Measurements from ENCODE around the gene PRKCD. TPM values are rescaled to one million over a fixed set of nuclear protein-coding genes. Genes with fewer than 3 reads are reported as not detected.

PRKCD gene
- total RNA-seq, 2 experiments from 2014 or later: 13.3 to 108 TPM

- ChIA-PET CTCF (ENCODE audit: unreplicated experiment) (no interaction called here), POLR2A (interaction anchor here (0.6 kb wide), 1 partner anchor 19 kb away, joined by 6 read pairs; no protein-coding TSS in a partner anchor)
- intact Hi-C loops (cut with micrococcal nuclease; ENCODE audit: unreplicated experiment): no loop called here
- peaks cover 11% of the 10 kb centered on the region for H3K4me1 ChIP-seq (ENCODE audit: insufficient read depth, low read length, poor library complexity, severe bottlenecking)
- no peaks in the 10 kb centered on the region for H3K9me2 ChIP-seq (ENCODE audit: insufficient read depth, low read length)
- H3K4me3 ChIP-seq (ENCODE audit: low read depth, low read length, poor library complexity, severe bottlenecking): no peak overlapping the region
- no TSS peak for BruUV-seq (replicated peaks)
- peak; percentile 55 for DNase-seq (ENCODE audit: low spot score)
- H2AFZ ChIP-seq (ENCODE audit: low read length): no peak overlapping the region
- no peak overlapping the region for H3K27ac ChIP-seq (ENCODE audit: low read depth, low read length, poor library complexity, severe bottlenecking)
- H3K4me2 ChIP-seq (ENCODE audit: low read length): peak overlapping the region; percentile 37
- no peaks in the 10 kb centered on the region for H3K9me3 ChIP-seq (ENCODE audit: low read length)
- H4K20me1 ChIP-seq (ENCODE audit: insufficient read depth, low read length): no peaks in the 10 kb centered on the region
- TF ChIP-seq CTCF (conservative IDR thresholded peaks at IDR 0.05; ENCODE audit: low read length) (no peak), EZH2phosphoT487 (IDR thresholded peaks at IDR 0.05; ENCODE audit: borderline replicate concordance, low read depth, low read length) (no peak)
- 0 out of 2 replicates have a peak, but pooled peaks cover 3% of the 10 kb centered on the region for H3K79me2 ChIP-seq (ENCODE audit: insufficient read depth, low read depth, low read length)
- peaks cover 58% of the 10 kb centered on the region for H3K36me3 ChIP-seq (ENCODE audit: insufficient read depth, low read length)
Measured at GRCh38 chr3:53218131-53218530, 57.1 kb downstream of the PRKCD start.

GRCh38 chr3:53219895-53220483 is 59.0 kb downstream of the PRKCD start:
- TF ChIP-seq EZH2phosphoT487 (IDR thresholded peaks at IDR 0.05; ENCODE audit: borderline replicate concordance, low read depth, low read length) (no peak), CTCF (conservative IDR thresholded peaks at IDR 0.05; ENCODE audit: low read length) (peak; percentile 91)
- DNase-seq (ENCODE audit: low spot score): peak; percentile 78
- Histone ChIP-seq H3K4me2 (ENCODE audit: low read length) (no peak overlapping the region), H4K20me1 (ENCODE audit: insufficient read depth, low read length) (no peaks in the 10 kb centered on the region), H3K9me3 (ENCODE audit: low read length) (no peaks in the 10 kb centered on the region), H3K79me2 (ENCODE audit: insufficient read depth, low read depth, low read length) (no peaks in the 10 kb centered on the region), H2AFZ (ENCODE audit: low read length) (no peak overlapping the region), H3K27ac (ENCODE audit: low read depth, low read length, poor library complexity, severe bottlenecking) (no peak overlapping the region), H3K9me2 (ENCODE audit: insufficient read depth, low read length) (no peaks in the 10 kb centered on the region), H3K36me3 (ENCODE audit: insufficient read depth, low read length) (peaks cover 71% of the 10 kb centered on the region), H3K4me1 (ENCODE audit: insufficient read depth, low read length, poor library complexity, severe bottlenecking) (peaks cover 11% of the 10 kb centered on the region), H3K4me3 (ENCODE audit: low read depth, low read length, poor library complexity, severe bottlenecking) (no peak overlapping the region)
- intact Hi-C loops (cut with micrococcal nuclease; ENCODE audit: unreplicated experiment): loop anchor here (2.0 kb wide), 1 partner anchor 105 kb away; no protein-coding TSS in a partner anchor
- ChIA-PET CTCF (ENCODE audit: unreplicated experiment) (no interaction called here), POLR2A (interaction anchor here (0.9 to 1.2 kb wide), 2 partner anchors 27 to 90 kb away, joined by 3 read pairs; no protein-coding TSS in a partner anchor)
- no TSS peak for BruUV-seq (replicated peaks)

GRCh38 chr3:53221345-53221744 is 60.3 kb downstream of the PRKCD start:
- no peaks in the 10 kb centered on the region for H3K9me3 ChIP-seq (ENCODE audit: low read length)
- no peak for DNase-seq (ENCODE audit: low spot score)
- CTCF ChIA-PET (ENCODE audit: unreplicated experiment): interaction anchor here (1.1 kb wide), 1 partner anchor 67 kb away, joined by 3 read pairs; no protein-coding TSS in a partner anchor
- no peaks in the 10 kb centered on the region for H3K9me2 ChIP-seq (ENCODE audit: insufficient read depth, low read length)
- no peak overlapping the region for H3K4me2 ChIP-seq (ENCODE audit: low read length)
- no peak overlapping the region for H3K4me3 ChIP-seq (ENCODE audit: low read depth, low read length, poor library complexity, severe bottlenecking)
- no peak overlapping the region for H2AFZ ChIP-seq (ENCODE audit: low read length)
- no peaks in the 10 kb centered on the region for H4K20me1 ChIP-seq (ENCODE audit: insufficient read depth, low read length)
- TF ChIP-seq EZH2phosphoT487 (IDR thresholded peaks at IDR 0.05; ENCODE audit: borderline replicate concordance, low read depth, low read length): no peak
- TF ChIP-seq CTCF (conservative IDR thresholded peaks at IDR 0.05; ENCODE audit: low read length): no peak
- intact Hi-C loops (cut with micrococcal nuclease; ENCODE audit: unreplicated experiment): loop anchor here (2.0 kb wide), 1 partner anchor 107 kb away; no protein-coding TSS in a partner anchor
- no TSS peak for BruUV-seq (replicated peaks)
- no peak overlapping the region for H3K27ac ChIP-seq (ENCODE audit: low read depth, low read length, poor library complexity, severe bottlenecking)
- POLR2A ChIA-PET: interaction anchor here (0.6 to 1.0 kb wide), 3 partner anchors 13 to 126 kb away, joined by 3 read pairs; no protein-coding TSS in a partner anchor
- peaks cover 11% of the 10 kb centered on the region for H3K4me1 ChIP-seq (ENCODE audit: insufficient read depth, low read length, poor library complexity, severe bottlenecking)
- peaks cover 79% of the 10 kb centered on the region for H3K36me3 ChIP-seq (ENCODE audit: insufficient read depth, low read length)
- no peaks in the 10 kb centered on the region for H3K79me2 ChIP-seq (ENCODE audit: insufficient read depth, low read depth, low read length)
